H1 (cell line): ENCODE results near the gene HK1.

Source experiments
- CTCF ChIP-seq, 3 experiments: IDR thresholded peaks; 1 replicate in 2 of 3; 2 replicates in 1 of 3; pipeline versions ENCODE4 v1.5.1 to v1.6.1; 2011; ENCODE audit warnings: low read length in 3 of 3, mild to moderate bottlenecking in 3 of 3, inconsistent platforms in 2 of 3, low read depth in 1 of 3, moderate library complexity in 1 of 3; ENCODE audit not compliant: insufficient read depth in 1 of 3; ENCODE audit errors: control extremely low read depth in 1 of 3
- EP300 ChIP-seq, 2 experiments: IDR thresholded peaks; 1 replicate in 1 of 2; 2 replicates in 1 of 2; pipeline ENCODE4 v1.6.1; 2011 to 2012; ENCODE audit warnings: low read depth in 2 of 2, low read length in 2 of 2, mild to moderate bottlenecking in 2 of 2, borderline replicate concordance in 1 of 2, inconsistent platforms in 1 of 2, moderate library complexity in 1 of 2
- MAFK ChIP-seq: IDR thresholded peaks from 2 replicates; pipeline ENCODE4 v1.6.1; 2012; ENCODE audit warnings: low read depth, mild to moderate bottlenecking, improper control_type of control experiment, low read length
- MAX ChIP-seq: IDR thresholded peaks from 2 replicates; pipeline ENCODE4 v1.6.1; 2012; ENCODE audit warnings: inconsistent platforms
- NANOG ChIP-seq: IDR thresholded peaks from 2 replicates; pipeline ENCODE4 v1.6.1; 2011; ENCODE audit warnings: low read length, low read depth, mild to moderate bottlenecking, inconsistent platforms; ENCODE audit not compliant: insufficient read depth, poor library complexity, severe bottlenecking
- POLR2AphosphoS5 ChIP-seq: IDR thresholded peaks from 2 replicates; pipeline ENCODE4 v1.6.1; 2011; ENCODE audit warnings: low read depth, low read length
- SIX5 ChIP-seq: IDR thresholded peaks from 2 replicates; pipeline ENCODE4 v1.6.1; 2011; ENCODE audit warnings: mild to moderate bottlenecking, low read depth, low read length
- SRF ChIP-seq: IDR thresholded peaks from 2 replicates; pipeline ENCODE4 v1.6.1; 2011; ENCODE audit warnings: mild to moderate bottlenecking, low read depth, low read length, moderate library complexity

GRCh38 chr10:69394020-69394419 lies 115.7 kb downstream of the HK1 start:
- no peak for TF ChIP-seq NANOG
- no peak for TF ChIP-seq SRF
- TF ChIP-seq MAX, result no peak
- no peak for TF ChIP-seq SIX5
- TF ChIP-seq MAFK, result no peak
- no peak for TF ChIP-seq CTCF (IDR thresholded peaks at IDR 0.05; ENCODE audit: control extremely low read depth in 1 of 3, insufficient read depth in 1 of 3, low read depth in 1 of 3, low read length in 3 of 3)
- TF ChIP-seq POLR2AphosphoS5, result no peak
- TF ChIP-seq EP300 (IDR thresholded peaks at IDR 0.05; ENCODE audit: borderline replicate concordance in 1 of 2, low read depth in 2 of 2, low read length in 2 of 2), result no peak
